Endothelial cell of umbilical vein (primary cell): Measurements from ENCODE around the gene TBC1D30. TPM values are rescaled to one million over a fixed set of nuclear protein-coding genes. Genes with fewer than 3 reads are reported as not detected.

Experiments used
- BruUV-seq: library from RNA; stranded (reverse); fragments of 400-500 nt; replicated peaks from 2 replicates; lab custom pipeline; 2021; lab: Mats Ljungman, UMichigan
- CTCF ChIA-PET: fragments of 300-600, 350-600 bp; sonication (Branson Sonifier 250); formaldehyde crosslinking; loops from one replicate; lab custom pipeline; 2021; ENCODE audit warnings: antibody characterized with exemption, inconsistent platforms; lab: Charles Lee
- POLR2A ChIA-PET: fragments of 300-600, 350-600 bp; sonication (Branson Sonifier 250); formaldehyde crosslinking; loops from one replicate; lab custom pipeline; 2021; ENCODE audit warnings: antibody characterized with exemption, inconsistent platforms; lab: Charles Lee
- DNase-seq: peaks from one replicate; pipeline ENCODE4 v3.0.0-alpha.2; 2011; ENCODE audit warnings: low read depth, low spot score
- FAIRE-seq: peaks from 2 replicates; lab custom pipeline; 2011; peaks lifted over from hg19 to GRCh38; lab: Jason Lieb, UNC
- H2AFZ ChIP-seq: 2 replicates; pipeline ENCODE4 v1.6.0; 2012; ENCODE audit warnings: low read depth, low read length, control low read depth, inconsistent platforms
- H3K27ac ChIP-seq: 2 replicates; pipeline ENCODE4 v1.5.1; 2011; ENCODE audit warnings: low read depth, mild to moderate bottlenecking, control low read depth, low read length, moderate library complexity; ENCODE audit not compliant: insufficient read depth
- H3K27me3 ChIP-seq, 2 experiments: 2 replicates each; pipeline versions ENCODE4 v1.6.0 to v1.6.1; 2011; ENCODE audit warnings: low read length in 2 of 2, mixed read lengths in 1 of 2; ENCODE audit not compliant: control insufficient read depth in 2 of 2, insufficient read depth in 2 of 2
- H3K36me3 ChIP-seq, 2 experiments: 2 replicates in 1 of 2; 3 replicates in 1 of 2; pipeline ENCODE4 v1.5.1; 2011; ENCODE audit warnings: low read length in 2 of 2, mild to moderate bottlenecking in 1 of 2, moderate library complexity in 1 of 2; ENCODE audit not compliant: control insufficient read depth in 2 of 2, insufficient read depth in 2 of 2; ENCODE audit errors: extremely low read depth in 1 of 2
- H3K4me1 ChIP-seq: 3 replicates; pipeline ENCODE4 v1.5.1; 2011; ENCODE audit warnings: mild to moderate bottlenecking, low read length; ENCODE audit not compliant: control insufficient read depth, insufficient read depth; ENCODE audit errors: extremely low read depth
- H3K4me2 ChIP-seq: 2 replicates; pipeline ENCODE4 v1.6.1; 2011; ENCODE audit warnings: low read length, control low read depth, mixed read lengths; ENCODE audit not compliant: insufficient read depth
- H3K4me3 ChIP-seq, 3 experiments: fragments of 200-600 bp in 1 of 3; sonication (generic), shearing (Covaris generic) in 1 of 3; replicated peaks in 1 of 3; 2 replicates each; pipeline ENCODE4 v1.5.1; 2011 to 2016; ENCODE audit warnings: control low read depth in 3 of 3, low read length in 3 of 3, mild to moderate bottlenecking in 2 of 3, inconsistent platforms in 1 of 3, low read depth in 1 of 3, moderate library complexity in 1 of 3; ENCODE audit not compliant: insufficient read depth in 1 of 3
- H3K79me2 ChIP-seq: 2 replicates; pipeline ENCODE4 v1.6.0; 2012; ENCODE audit warnings: low read length, inconsistent platforms; ENCODE audit not compliant: control insufficient read depth, insufficient read depth
- H3K9ac ChIP-seq: replicated peaks from 2 replicates; pipeline ENCODE3; 2011; ENCODE audit warnings: low read length, control low read depth; ENCODE audit not compliant: insufficient read depth; ENCODE audit errors: extremely low read depth
- H3K9me1 ChIP-seq: replicated peaks from 3 replicates; pipeline ENCODE4 v1.6.0; 2011; ENCODE audit warnings: mild to moderate bottlenecking, low read length; ENCODE audit not compliant: control insufficient read depth, insufficient read depth; ENCODE audit errors: extremely low read depth
- H3K9me3 ChIP-seq: replicated peaks from 2 replicates; pipeline ENCODE4 v1.5.1; 2012; ENCODE audit warnings: low read length, inconsistent platforms; ENCODE audit not compliant: control insufficient read depth, insufficient read depth
- H4K20me1 ChIP-seq: replicated peaks from 2 replicates; pipeline ENCODE3; 2011; ENCODE audit warnings: mild to moderate bottlenecking, low read length; ENCODE audit not compliant: control insufficient read depth, insufficient read depth; ENCODE audit errors: extremely low read depth
- CTCF ChIP-seq, 2 donors: IDR thresholded peaks; 1 replicate in 1 of 2; 2 replicates in 1 of 2; pipeline ENCODE4 v1.5.1; 2011; ENCODE audit warnings: low read length in 2 of 2, mild to moderate bottlenecking in 2 of 2, moderate library complexity in 2 of 2, control low read depth in 1 of 2, inconsistent platforms in 1 of 2, low read depth in 1 of 2; ENCODE audit not compliant: insufficient read depth in 1 of 2; ENCODE audit errors: extremely low read depth in 1 of 2
- EZH2 ChIP-seq: IDR thresholded peaks from 2 replicates; pipeline ENCODE4 v1.6.1; 2012; ENCODE audit warnings: borderline replicate concordance, low read depth, mild to moderate bottlenecking, moderate library complexity, low read length, inconsistent platforms; ENCODE audit not compliant: severe bottlenecking
- FOS ChIP-seq: IDR thresholded peaks from 2 replicates; pipeline ENCODE4 v1.6.1; 2011; ENCODE audit warnings: mild to moderate bottlenecking, low read length, moderate library complexity, borderline replicate concordance; ENCODE audit not compliant: insufficient read depth
- GATA2 ChIP-seq: IDR thresholded peaks from 2 replicates; pipeline ENCODE4 v1.7.0; 2011; ENCODE audit warnings: low read depth, mild to moderate bottlenecking, moderate library complexity, mixed read lengths, low read length; ENCODE audit not compliant: insufficient read length, insufficient read depth
- JUN ChIP-seq: IDR thresholded peaks from 2 replicates; pipeline ENCODE4 v1.6.1; 2011; ENCODE audit warnings: borderline replicate concordance, low read depth; ENCODE audit not compliant: insufficient read length, insufficient read depth
- MAX ChIP-seq: IDR thresholded peaks from 2 replicates; pipeline ENCODE4 v1.6.1; 2011; ENCODE audit not compliant: insufficient read depth, insufficient read length
- MYC ChIP-seq: IDR thresholded peaks from one replicate; pipeline ENCODE4 v1.6.1; 2011; ENCODE audit warnings: mild to moderate bottlenecking, low read depth, low read length
- POLR2A ChIP-seq: IDR thresholded peaks from 2 replicates; pipeline ENCODE4 v1.6.1; 2012; ENCODE audit warnings: low read depth, mild to moderate bottlenecking, control low read depth, low read length
- POLR2AphosphoS5 ChIP-seq: IDR thresholded peaks from 2 replicates; pipeline ENCODE4 v1.6.1; 2012; ENCODE audit warnings: low read depth, mild to moderate bottlenecking, control low read depth, low read length, moderate library complexity; ENCODE audit not compliant: insufficient read depth
- dilution Hi-C: fragments of 300-500 bp; cut with MboI; formaldehyde crosslinking; loops from one replicate; pipeline ENCODE4 v1.15.0; 2019; ENCODE audit warnings: low sequenced_read_pairs; ENCODE audit not compliant: extremely low pct_ligation_motif_present
- intact Hi-C: fragments of 100-400 bp; cut with micrococcal nuclease; formaldehyde crosslinking; loops from one replicate; pipeline ENCODE4 v1.10.0; 2022
- polyA plus RNA-seq, 4 experiments: library from polyadenylated mRNA; depleted of rRNA in 3 of 4; stranded (reverse) in 3 of 4; unstranded in 1 of 4; fragments of >200 nt; gene quantifications; 2 replicates each; pipeline versions ENCODE4 v1.2.1 to v1.2.3, GENCODE V29; 2011 to 2012; ENCODE audit warnings: missing spikeins in 1 of 4
- total RNA-seq: library from RNA; stranded (reverse); gene quantifications from 2 replicates; pipeline ENCODE4 v1.2.3, GENCODE V29; 2021

TBC1D30 gene
- total and polyA plus RNA-seq, 2 donors (not counting 3 experiments of a cell fraction or from before 2014, with no cell fraction given): 4.4 to 7.6 TPM

DNA sequence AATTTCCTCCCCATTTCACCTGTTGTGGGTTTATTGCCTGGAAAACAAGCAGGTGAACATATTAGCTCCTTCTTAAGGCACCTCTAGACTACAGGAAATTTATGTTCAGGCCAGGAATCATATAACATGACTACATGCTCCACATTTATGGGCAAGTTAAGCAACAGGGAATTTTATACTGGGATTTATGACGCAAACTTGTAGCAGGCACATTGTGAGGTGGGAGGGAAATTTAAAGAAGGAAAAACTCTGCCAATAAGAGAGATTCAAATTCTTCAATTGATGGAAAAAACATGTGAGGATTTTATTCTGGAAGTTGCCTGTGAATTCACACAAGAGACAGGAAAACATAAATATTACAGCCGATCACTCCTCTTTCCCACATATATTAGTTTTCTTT lies 93.9 kb downstream of the TBC1D30 start:
- peaks cover 15 to 17% of the 10 kb centered on the region in 2 experiments for H3K27me3 ChIP-seq
- H2AFZ ChIP-seq: no peak overlapping the region
- no peak for TF ChIP-seq CTCF (IDR thresholded peaks at IDR 0.05; ENCODE audit: extremely low read depth in 1 of 2, insufficient read depth in 1 of 2, low read depth in 1 of 2, low read length in 2 of 2)
- TF ChIP-seq EZH2: no peak
- no peak for TF ChIP-seq JUN
- no peak for TF ChIP-seq MYC
- no peak for TF ChIP-seq POLR2AphosphoS5
- no peak for TF ChIP-seq GATA2
- TF ChIP-seq FOS: no peak
- no peak for TF ChIP-seq POLR2A
- no peak for TF ChIP-seq MAX
- no peak overlapping the region for H3K27ac ChIP-seq
- no TSS peak for BruUV-seq
- no peak overlapping the region for H3K4me2 ChIP-seq
- ChIA-PET POLR2A (no interaction called here), CTCF (no interaction called here)
- DNase-seq: no peak
- H3K9me3 ChIP-seq: no peaks in the 10 kb centered on the region
- no peaks in the 10 kb centered on the region for H3K4me1 ChIP-seq
- H3K9ac ChIP-seq: no peak overlapping the region
- intact Hi-C loops (no loop called here), dilution Hi-C loops (no loop called here)
- H3K4me3 ChIP-seq: no peak overlapping the region
- no peaks in the 10 kb centered on the region for H3K79me2 ChIP-seq
- no peaks in the 10 kb centered on the region for H3K36me3 ChIP-seq
- no peaks in the 10 kb centered on the region for H4K20me1 ChIP-seq
- H3K9me1 ChIP-seq: no peaks in the 10 kb centered on the region
- no peak for FAIRE-seq
